Measurements from ENCODE around the gene SMOC1.

DNA sequence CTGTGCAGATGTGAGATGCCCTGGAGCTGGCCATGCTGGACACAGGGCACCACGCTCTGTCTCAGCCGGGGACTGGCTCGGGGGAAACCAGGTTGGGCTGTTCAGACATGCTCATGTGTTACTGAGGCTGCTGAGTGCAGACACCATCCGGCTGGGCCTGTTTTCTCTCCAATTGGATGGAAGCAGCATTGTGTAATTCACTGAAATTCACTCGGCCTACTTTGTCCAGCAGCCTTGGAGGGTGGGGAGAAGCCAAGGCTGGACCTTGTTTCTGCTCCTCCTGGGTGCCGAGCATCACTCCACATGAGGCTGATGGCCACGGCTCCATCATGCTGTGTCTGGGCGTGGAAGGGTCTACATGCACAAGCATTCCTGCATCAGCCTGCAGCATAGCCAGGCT, 130.7 kb downstream of the SMOC1 start:
- TF ChIP-seq, protein P1, sequence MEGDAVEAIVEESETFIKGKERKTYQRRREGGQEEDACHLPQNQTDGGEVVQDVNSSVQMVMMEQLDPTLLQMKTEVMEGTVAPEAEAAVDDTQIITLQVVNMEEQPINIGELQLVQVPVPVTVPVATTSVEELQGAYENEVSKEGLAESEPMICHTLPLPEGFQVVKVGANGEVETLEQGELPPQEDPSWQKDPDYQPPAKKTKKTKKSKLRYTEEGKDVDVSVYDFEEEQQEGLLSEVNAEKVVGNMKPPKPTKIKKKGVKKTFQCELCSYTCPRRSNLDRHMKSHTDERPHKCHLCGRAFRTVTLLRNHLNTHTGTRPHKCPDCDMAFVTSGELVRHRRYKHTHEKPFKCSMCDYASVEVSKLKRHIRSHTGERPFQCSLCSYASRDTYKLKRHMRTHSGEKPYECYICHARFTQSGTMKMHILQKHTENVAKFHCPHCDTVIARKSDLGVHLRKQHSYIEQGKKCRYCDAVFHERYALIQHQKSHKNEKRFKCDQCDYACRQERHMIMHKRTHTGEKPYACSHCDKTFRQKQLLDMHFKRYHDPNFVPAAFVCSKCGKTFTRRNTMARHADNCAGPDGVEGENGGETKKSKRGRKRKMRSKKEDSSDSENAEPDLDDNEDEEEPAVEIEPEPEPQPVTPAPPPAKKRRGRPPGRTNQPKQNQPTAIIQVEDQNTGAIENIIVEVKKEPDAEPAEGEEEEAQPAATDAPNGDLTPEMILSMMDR (IDR thresholded peaks at IDR 0.05): no peak
- no peak for TF ChIP-seq EP300 (IDR thresholded peaks at IDR 0.05)

Data from suprapubic skin (tissue), 3 donors.